ENCODE results near the gene C1orf105.

DNA sequence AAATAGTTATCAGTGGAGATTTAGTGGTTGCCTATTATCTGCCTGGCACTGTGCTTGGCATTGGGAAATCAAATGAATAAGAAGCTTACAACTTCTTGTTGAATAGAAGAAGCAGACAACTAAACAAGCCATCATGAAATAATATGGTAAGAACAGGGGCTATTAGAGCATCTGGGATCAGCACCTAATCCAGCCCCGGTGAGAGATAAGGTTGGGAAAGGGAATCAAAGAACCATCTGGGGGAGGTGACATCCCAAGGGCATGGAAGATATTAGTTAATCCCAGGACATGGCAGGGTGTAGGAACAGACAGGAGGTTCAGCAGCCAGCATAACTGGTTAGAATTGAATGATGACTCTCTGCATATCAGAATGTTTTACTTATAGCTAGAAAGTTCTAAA, 76.2 kb downstream of the C1orf105 start:
- TF ChIP-seq NR1H2 (CRISPR knock-in tag; IDR thresholded peaks at IDR 0.05; ENCODE audit: borderline replicate concordance, low read depth) = no peak
- TF ChIP-seq THAP11 (CRISPR knock-in tag; IDR thresholded peaks at IDR 0.05) = no peak
- no peak for TF ChIP-seq AHDC1 (CRISPR knock-in tag; IDR thresholded peaks at IDR 0.05; ENCODE audit: borderline replicate concordance)

Measured in HepG2 (cell line).